ENCODE data around the gene PEAK3.

Gene PEAK3

GRCh38 chr19:2323707-2324106 lies 41.7 kb upstream of the PEAK3 start:
- no peak for TF ChIP-seq CTCF (IDR thresholded peaks at IDR 0.05; ENCODE audit: low read depth, low read length)
- DNase-seq, result no peak
- Histone ChIP-seq H3K4me3 (ENCODE audit: low read depth, low read length) (no peak overlapping the region), H3K9me3 (ENCODE audit: severe bottlenecking) (no peaks in the 10 kb centered on the region), H3K27me3 (ENCODE audit: insufficient read depth, low read depth, severe bottlenecking) (no peaks in the 10 kb centered on the region), H3K27ac (no peak overlapping the region), H3K36me3 (peaks cover 51% of the 10 kb centered on the region)

- no peak overlapping the region for H3K4me3 ChIP-seq (ENCODE audit: low read depth, low read length)
- no peak overlapping the region for H3K27ac ChIP-seq
- no peaks in the 10 kb centered on the region for H3K9me3 ChIP-seq (ENCODE audit: severe bottlenecking)
- TF ChIP-seq CTCF (IDR thresholded peaks at IDR 0.05; ENCODE audit: low read depth, low read length), result no peak
- H3K27me3 ChIP-seq (ENCODE audit: insufficient read depth, low read depth, severe bottlenecking), result no peaks in the 10 kb centered on the region
- DNase-seq, result no peak
- peaks cover 44% of the 10 kb centered on the region for H3K36me3 ChIP-seq
Observed at GRCh38 chr19:2321565-2322283, 39.7 kb upstream of the PEAK3 start.

GRCh38 chr19:2320939-2321338 lies 39.0 kb upstream of the PEAK3 start:
- Histone ChIP-seq H3K27me3 (ENCODE audit: insufficient read depth, low read depth, severe bottlenecking) (no peaks in the 10 kb centered on the region), H3K36me3 (peaks cover 36% of the 10 kb centered on the region), H3K4me3 (ENCODE audit: low read depth, low read length) (no peak overlapping the region), H3K27ac (no peak overlapping the region), H3K9me3 (ENCODE audit: severe bottlenecking) (no peaks in the 10 kb centered on the region)
- no peak for TF ChIP-seq CTCF (IDR thresholded peaks at IDR 0.05; ENCODE audit: low read depth, low read length)
- DNase-seq, result no peak

DNA sequence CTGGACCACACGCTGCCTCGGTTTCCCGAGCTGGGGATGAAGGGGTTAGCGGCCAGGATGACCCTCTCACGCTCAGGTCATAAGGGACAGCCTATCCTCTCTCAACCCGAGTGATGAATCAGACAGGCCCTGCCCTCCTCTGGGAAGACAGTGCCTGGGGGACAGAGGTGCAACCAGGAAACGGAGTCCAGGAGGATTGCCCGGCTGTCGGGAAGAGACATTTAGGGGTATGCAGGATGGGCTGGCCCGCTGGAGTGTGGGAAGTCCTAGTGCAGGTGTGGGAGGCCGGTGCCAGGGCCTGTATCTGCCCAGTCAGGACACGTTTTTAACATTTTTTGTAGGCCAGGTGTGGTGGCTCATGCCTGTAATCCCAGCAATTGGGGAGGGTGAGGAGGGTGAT lies 38.1 kb upstream of the PEAK3 start:
- Histone ChIP-seq H3K27ac (no peak overlapping the region), H3K27me3 (ENCODE audit: insufficient read depth, low read depth, severe bottlenecking) (no peaks in the 10 kb centered on the region), H3K9me3 (ENCODE audit: severe bottlenecking) (peaks cover 4% of the 10 kb centered on the region), H3K36me3 (peaks cover 27% of the 10 kb centered on the region), H3K4me3 (ENCODE audit: low read depth, low read length) (no peak overlapping the region)
- no peak for DNase-seq
- TF ChIP-seq CTCF (IDR thresholded peaks at IDR 0.05; ENCODE audit: low read depth, low read length), result no peak

- Histone ChIP-seq H3K4me3 (ENCODE audit: low read depth, low read length) (no peak overlapping the region), H3K9me3 (ENCODE audit: severe bottlenecking) (peaks cover 9% of the 10 kb centered on the region), H3K27me3 (ENCODE audit: insufficient read depth, low read depth, severe bottlenecking) (no peaks in the 10 kb centered on the region), H3K36me3 (peaks cover 25% of the 10 kb centered on the region), H3K27ac (no peak overlapping the region)
- no peak for DNase-seq
- no peak for TF ChIP-seq CTCF (IDR thresholded peaks at IDR 0.05; ENCODE audit: low read depth, low read length)
Observed at GRCh38 chr19:2319551-2319950, 37.6 kb upstream of the PEAK3 start.

DNA sequence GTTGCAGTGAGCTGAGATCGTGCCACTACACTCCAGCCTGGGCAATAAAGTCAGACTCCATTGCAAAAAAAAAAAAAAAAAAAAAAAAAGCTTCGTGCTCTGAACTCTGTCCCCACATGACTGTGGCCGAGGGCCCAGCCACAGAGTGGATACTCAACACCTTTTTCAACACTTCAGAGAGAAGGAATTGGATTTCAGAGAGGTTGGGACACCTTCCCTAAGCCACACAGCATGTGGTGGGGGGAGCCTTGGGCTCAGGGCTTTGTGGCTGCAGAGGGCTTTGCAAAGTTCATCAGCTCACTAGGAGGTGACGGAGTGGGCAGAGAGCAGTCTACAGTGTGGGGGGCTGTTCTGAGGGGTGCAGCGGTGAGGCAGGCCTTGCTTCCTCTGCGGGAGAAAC lies 36.9 kb upstream of the PEAK3 start:
- no peak for TF ChIP-seq CTCF (IDR thresholded peaks at IDR 0.05; ENCODE audit: low read depth, low read length)
- H3K36me3 ChIP-seq, result peaks cover 20% of the 10 kb centered on the region
- H3K4me3 ChIP-seq (ENCODE audit: low read depth, low read length), result no peak overlapping the region
- no peak overlapping the region for H3K27ac ChIP-seq
- no peak for DNase-seq
- no peaks in the 10 kb centered on the region for H3K27me3 ChIP-seq (ENCODE audit: insufficient read depth, low read depth, severe bottlenecking)
- peaks cover 9% of the 10 kb centered on the region for H3K9me3 ChIP-seq (ENCODE audit: severe bottlenecking)

Data from WERI-Rb-1 (cell line).